GM12872 (cell line): ENCODE results near the gene HOPX.

Experiments used
- TF ChIP-seq, protein P1 (sequence below): IDR thresholded peaks from 3 replicates; pipeline ENCODE4 v1.5.1; 2011; ENCODE audit warnings: low read depth, mild to moderate bottlenecking, low read length, moderate library complexity; ENCODE audit not compliant: insufficient read depth

The HOPX gene

DNA sequence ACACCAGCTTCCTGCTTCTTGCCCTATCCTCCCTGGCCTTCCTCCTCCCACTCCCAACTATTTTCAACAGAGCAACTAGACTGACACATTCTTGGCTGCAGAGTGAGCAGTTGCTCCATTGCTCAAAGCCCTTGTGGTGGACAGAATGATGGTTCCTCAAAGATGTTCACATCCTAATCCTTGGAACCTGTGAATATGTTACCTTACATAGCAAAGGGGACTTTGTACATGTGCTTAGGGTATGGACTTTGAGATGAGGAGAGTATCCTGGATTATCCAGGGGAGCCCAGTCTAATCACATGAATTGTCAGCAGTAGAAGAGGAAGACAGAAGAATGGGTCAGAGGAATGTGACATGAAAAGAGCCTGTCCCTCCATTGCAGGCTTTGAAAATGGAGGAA is 24.9 kb upstream of the HOPX start:
- TF ChIP-seq, protein P1, sequence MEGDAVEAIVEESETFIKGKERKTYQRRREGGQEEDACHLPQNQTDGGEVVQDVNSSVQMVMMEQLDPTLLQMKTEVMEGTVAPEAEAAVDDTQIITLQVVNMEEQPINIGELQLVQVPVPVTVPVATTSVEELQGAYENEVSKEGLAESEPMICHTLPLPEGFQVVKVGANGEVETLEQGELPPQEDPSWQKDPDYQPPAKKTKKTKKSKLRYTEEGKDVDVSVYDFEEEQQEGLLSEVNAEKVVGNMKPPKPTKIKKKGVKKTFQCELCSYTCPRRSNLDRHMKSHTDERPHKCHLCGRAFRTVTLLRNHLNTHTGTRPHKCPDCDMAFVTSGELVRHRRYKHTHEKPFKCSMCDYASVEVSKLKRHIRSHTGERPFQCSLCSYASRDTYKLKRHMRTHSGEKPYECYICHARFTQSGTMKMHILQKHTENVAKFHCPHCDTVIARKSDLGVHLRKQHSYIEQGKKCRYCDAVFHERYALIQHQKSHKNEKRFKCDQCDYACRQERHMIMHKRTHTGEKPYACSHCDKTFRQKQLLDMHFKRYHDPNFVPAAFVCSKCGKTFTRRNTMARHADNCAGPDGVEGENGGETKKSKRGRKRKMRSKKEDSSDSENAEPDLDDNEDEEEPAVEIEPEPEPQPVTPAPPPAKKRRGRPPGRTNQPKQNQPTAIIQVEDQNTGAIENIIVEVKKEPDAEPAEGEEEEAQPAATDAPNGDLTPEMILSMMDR: no peak

DNA sequence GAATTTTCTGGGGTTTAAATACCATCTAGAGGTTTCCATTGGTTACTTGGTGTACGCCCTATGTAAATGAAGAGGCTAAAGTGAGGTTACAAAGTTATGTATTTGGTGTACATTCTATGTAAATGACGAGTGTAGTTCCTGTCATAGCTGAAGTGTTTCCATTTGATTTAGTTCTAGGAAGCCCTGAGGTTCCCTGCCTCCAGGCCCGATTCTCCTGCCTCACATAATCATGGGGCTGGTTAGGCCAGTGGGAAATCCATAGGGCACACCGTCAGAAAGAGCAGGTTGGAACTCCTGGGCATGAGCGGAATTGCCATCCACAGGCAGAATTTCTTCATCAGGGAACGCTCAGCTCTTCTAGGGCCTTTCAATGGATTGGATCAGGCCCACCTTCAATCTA is 24.2 kb upstream of the HOPX start:
- TF ChIP-seq, protein P1: no peak

GRCh38 chr4:56704089-56704871 is 23.2 kb upstream of the HOPX start:
- TF ChIP-seq, protein P1: no peak

GRCh38 chr4:56703378-56703777 is 22.3 kb upstream of the HOPX start:
- TF ChIP-seq, protein P1: no peak

DNA sequence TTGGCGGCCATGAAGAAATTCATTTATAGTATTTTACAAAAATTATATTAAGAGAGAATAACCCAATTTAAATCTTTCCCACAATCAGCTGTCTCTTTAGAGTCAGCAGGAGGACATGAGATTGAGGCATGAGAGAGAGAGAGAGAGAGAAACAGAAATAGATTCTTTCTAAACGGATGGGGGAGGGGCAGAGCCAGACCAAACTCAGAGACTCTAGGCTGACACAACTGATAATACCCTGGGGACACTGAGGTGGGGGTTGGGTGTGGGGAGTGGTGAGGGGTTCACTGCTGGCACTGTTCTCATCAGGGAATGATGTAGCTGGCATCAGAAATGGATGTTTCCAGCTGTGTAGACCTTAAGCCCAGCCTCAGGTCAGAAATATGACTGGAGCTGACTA is 20.5 kb upstream of the HOPX start:
- TF ChIP-seq, protein P1: no peak

DNA sequence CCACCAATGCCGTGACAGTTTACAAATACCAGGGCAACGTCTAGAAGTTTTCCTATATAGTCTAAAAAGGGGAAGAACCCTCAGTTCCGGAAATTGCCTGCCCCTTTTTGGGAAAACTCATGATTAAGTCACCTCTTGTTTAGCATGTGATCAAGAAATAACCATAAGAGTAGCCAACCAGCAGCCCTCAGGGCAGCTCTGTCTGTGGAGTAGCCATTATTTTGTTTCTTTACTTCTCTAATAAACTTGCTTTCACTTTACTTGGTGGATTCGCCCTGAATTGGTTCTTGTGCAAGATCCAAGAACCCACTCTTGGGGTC is 20.0 kb upstream of the HOPX start:
- TF ChIP-seq, protein P1: no peak

DNA sequence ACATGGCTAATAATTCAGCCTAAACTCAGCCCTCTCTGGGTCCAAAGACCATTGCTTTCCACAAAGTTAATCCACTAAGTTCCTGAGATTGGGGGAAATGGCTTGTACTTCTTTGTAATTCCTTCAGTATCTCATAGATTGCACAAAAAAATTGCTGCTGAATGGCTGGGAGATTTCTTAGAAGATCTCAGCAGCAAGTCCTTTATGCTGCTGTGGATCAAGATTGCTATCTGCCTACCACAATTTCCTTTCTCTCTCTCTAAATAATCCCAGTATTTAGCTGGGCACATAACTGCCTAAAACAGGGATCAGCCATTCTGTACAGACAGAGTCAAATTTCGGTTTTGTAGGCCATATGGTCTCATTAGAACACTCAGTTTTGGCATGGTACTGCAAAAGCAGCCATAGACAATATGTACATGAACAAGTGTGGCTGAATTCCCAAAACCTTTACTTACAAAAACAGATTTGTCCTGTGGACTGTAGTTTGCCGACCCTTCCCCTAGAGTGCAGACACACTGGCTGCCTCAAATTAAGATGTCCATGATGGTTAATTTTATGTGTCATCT is 18.5 kb upstream of the HOPX start:
- TF ChIP-seq, protein P1: no peak
